DOHH2 (cell line): Measurements from ENCODE around the gene TBX4.

Experiments used
- H3F3A ChIP-seq: fragments of 200-600 bp; sonication (generic), shearing (Covaris generic); 2 replicates; pipeline ENCODE4 v1.6.0; 2016; ENCODE audit warnings: antibody characterized with exemption, mild to moderate bottlenecking; ENCODE audit not compliant: control insufficient read depth, insufficient read depth
- H3K27ac ChIP-seq: fragments of 200-600 bp; sonication (generic); 2 replicates; pipeline ENCODE4 v1.5.1; 2014; ENCODE audit warnings: low read depth, mild to moderate bottlenecking, low read length, moderate library complexity
- H3K27me3 ChIP-seq: fragments of 200-600 bp; sonication (generic); 2 replicates; pipeline ENCODE4 v1.6.1; 2014; ENCODE audit warnings: mild to moderate bottlenecking, low read length, mixed read lengths; ENCODE audit not compliant: control insufficient read depth
- H3K36me3 ChIP-seq: fragments of 200-600 bp; sonication (generic); 2 replicates; pipeline ENCODE4 v1.6.1; 2014; ENCODE audit warnings: mild to moderate bottlenecking, low read length, moderate library complexity, mixed read lengths; ENCODE audit not compliant: control insufficient read depth
- H3K4me1 ChIP-seq: fragments of 200-600 bp; sonication (generic); 2 replicates; pipeline ENCODE4 v1.6.1; 2014; ENCODE audit warnings: mild to moderate bottlenecking, low read length, mixed read lengths; ENCODE audit not compliant: control insufficient read depth
- H3K4me2 ChIP-seq: fragments of 200-600 bp; sonication (generic); 2 replicates; pipeline ENCODE4 v1.6.0; 2014; ENCODE audit warnings: mild to moderate bottlenecking, low read length, moderate library complexity
- H3K4me3 ChIP-seq: fragments of 200-600 bp; sonication (generic); 2 replicates; pipeline ENCODE4 v1.5.1; 2014; ENCODE audit warnings: mild to moderate bottlenecking, low read length, mixed read lengths
- H3K79me2 ChIP-seq: fragments of 200-600 bp; sonication (generic); 2 replicates; pipeline ENCODE4 v1.6.1; 2014; ENCODE audit warnings: mild to moderate bottlenecking, low read length, mixed read lengths; ENCODE audit not compliant: control insufficient read depth
- H3K9me2 ChIP-seq: fragments of 200-600 bp; sonication (generic); replicated peaks from 2 replicates; pipeline ENCODE4 v1.6.1; 2014; ENCODE audit warnings: mild to moderate bottlenecking, low read length, mixed read lengths; ENCODE audit not compliant: control insufficient read depth
- H3K9me3 ChIP-seq: fragments of 200-600 bp; sonication (generic); 2 replicates; pipeline ENCODE4 v1.6.1; 2014; ENCODE audit warnings: antibody characterized with exemption, low read length, mixed read lengths; ENCODE audit not compliant: control insufficient read depth, insufficient read depth
- H4K20me1 ChIP-seq: fragments of 200-600 bp; sonication (generic); 2 replicates; pipeline ENCODE4 v1.6.0; 2014; ENCODE audit warnings: low read depth, mild to moderate bottlenecking, antibody characterized with exemption, low read length, moderate library complexity; ENCODE audit not compliant: control insufficient read depth, insufficient read depth
- CTCF ChIP-seq: fragments of 200-600 bp; sonication (generic); IDR thresholded peaks from one replicate; pipeline ENCODE4 v1.5.1; 2014; ENCODE audit warnings: antibody characterized with exemption, mild to moderate bottlenecking, low read depth, low read length; ENCODE audit not compliant: poor library complexity, severe bottlenecking
- EZH2phosphoT487 ChIP-seq: fragments of 200-600 bp; sonication (generic); IDR thresholded peaks from 2 replicates; pipeline ENCODE4 v1.6.1; 2017; ENCODE audit warnings: borderline replicate concordance, mild to moderate bottlenecking, antibody characterized with exemption, low read length, moderate library complexity, mixed read lengths

The TBX4 gene

GRCh38 chr17:61456688-61457225 lies 4.5 kb downstream of the TBX4 start:
- TF ChIP-seq EZH2phosphoT487, result no peak
- TF ChIP-seq CTCF, result no peak
- H3K36me3 ChIP-seq, result no peaks in the 10 kb centered on the region
- H3K9me2 ChIP-seq, result no peaks in the 10 kb centered on the region
- H3K4me3 ChIP-seq, result no peak overlapping the region
- H3F3A ChIP-seq, result no peaks in the 10 kb centered on the region
- H4K20me1 ChIP-seq, result no peaks in the 10 kb centered on the region
- H3K27ac ChIP-seq, result no peak overlapping the region
- peaks cover 38% of the 10 kb centered on the region for H3K27me3 ChIP-seq
- no peak overlapping the region for H3K4me2 ChIP-seq
- no peaks in the 10 kb centered on the region for H3K4me1 ChIP-seq
- no peaks in the 10 kb centered on the region for H3K9me3 ChIP-seq
- H3K79me2 ChIP-seq, result no peaks in the 10 kb centered on the region

GRCh38 chr17:61457226-61457983 lies 5.2 kb downstream of the TBX4 start:
- Histone ChIP-seq H3K9me2 (no peaks in the 10 kb centered on the region), H3K79me2 (no peaks in the 10 kb centered on the region), H3K9me3 (no peaks in the 10 kb centered on the region), H3K4me2 (no peak overlapping the region), H3K27me3 (peaks cover 44% of the 10 kb centered on the region), H3K36me3 (no peaks in the 10 kb centered on the region), H4K20me1 (no peaks in the 10 kb centered on the region), H3K4me3 (no peak overlapping the region), H3F3A (no peaks in the 10 kb centered on the region), H3K27ac (no peak overlapping the region), H3K4me1 (no peaks in the 10 kb centered on the region)
- TF ChIP-seq EZH2phosphoT487 (no peak), CTCF (no peak)

- Histone ChIP-seq H3K9me3 (no peaks in the 10 kb centered on the region), H4K20me1 (no peaks in the 10 kb centered on the region), H3K27ac (no peak overlapping the region), H3K9me2 (no peaks in the 10 kb centered on the region), H3K4me1 (no peaks in the 10 kb centered on the region), H3F3A (no peaks in the 10 kb centered on the region), H3K4me3 (no peak overlapping the region), H3K36me3 (no peaks in the 10 kb centered on the region), H3K4me2 (no peak overlapping the region), H3K27me3 (peaks cover 50% of the 10 kb centered on the region), H3K79me2 (no peaks in the 10 kb centered on the region)
- no peak for TF ChIP-seq CTCF
Measured at GRCh38 chr17:61458000-61458399, 5.8 kb downstream of the TBX4 start.
